GM10266 (cell line): ENCODE data around the gene GNPDA1.
"Not testable (repeated sequence)": the region's sequence is repeated elsewhere in the genome, so short reads cannot be mapped to it uniquely, and the experiment has no call there.

ENCODE experiments used
- DNase-seq: peaks from one replicate; pipeline ENCODE4 v3.0.0; 2012; ENCODE audit errors: extremely low spot score
- TF ChIP-seq, protein P1 (sequence below): IDR thresholded peaks from 2 replicates; pipeline ENCODE4 v1.5.1; 2012; ENCODE audit warnings: mild to moderate bottlenecking, low read depth; ENCODE audit not compliant: control insufficient read depth, insufficient read depth; ENCODE audit errors: missing control alignments

GNPDA1 gene

DNA sequence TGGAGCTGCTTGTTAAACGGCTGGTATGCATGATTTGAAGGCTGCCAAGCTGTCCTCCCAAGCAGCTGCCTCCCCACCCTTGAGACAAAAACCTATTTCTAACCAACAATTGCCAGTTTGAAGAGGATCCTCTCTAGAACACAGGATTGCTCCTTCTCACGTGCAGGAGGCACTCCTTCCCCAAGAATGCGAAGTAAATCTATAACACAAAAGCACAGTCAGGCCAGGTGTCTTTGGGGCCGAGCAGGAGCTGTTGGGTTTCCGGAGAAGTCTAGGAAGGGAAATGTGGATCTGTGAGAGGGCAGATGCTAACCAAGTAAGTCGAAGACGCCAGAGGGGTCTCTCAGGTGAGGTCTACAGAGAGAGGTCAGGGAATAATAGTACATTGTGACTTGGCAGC lies 35.4 kb upstream of the GNPDA1 start:
- TF ChIP-seq, protein P1, sequence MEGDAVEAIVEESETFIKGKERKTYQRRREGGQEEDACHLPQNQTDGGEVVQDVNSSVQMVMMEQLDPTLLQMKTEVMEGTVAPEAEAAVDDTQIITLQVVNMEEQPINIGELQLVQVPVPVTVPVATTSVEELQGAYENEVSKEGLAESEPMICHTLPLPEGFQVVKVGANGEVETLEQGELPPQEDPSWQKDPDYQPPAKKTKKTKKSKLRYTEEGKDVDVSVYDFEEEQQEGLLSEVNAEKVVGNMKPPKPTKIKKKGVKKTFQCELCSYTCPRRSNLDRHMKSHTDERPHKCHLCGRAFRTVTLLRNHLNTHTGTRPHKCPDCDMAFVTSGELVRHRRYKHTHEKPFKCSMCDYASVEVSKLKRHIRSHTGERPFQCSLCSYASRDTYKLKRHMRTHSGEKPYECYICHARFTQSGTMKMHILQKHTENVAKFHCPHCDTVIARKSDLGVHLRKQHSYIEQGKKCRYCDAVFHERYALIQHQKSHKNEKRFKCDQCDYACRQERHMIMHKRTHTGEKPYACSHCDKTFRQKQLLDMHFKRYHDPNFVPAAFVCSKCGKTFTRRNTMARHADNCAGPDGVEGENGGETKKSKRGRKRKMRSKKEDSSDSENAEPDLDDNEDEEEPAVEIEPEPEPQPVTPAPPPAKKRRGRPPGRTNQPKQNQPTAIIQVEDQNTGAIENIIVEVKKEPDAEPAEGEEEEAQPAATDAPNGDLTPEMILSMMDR = no peak
- no peak for DNase-seq

GRCh38 chr5:142046191-142046590 lies 33.4 kb upstream of the GNPDA1 start:
- TF ChIP-seq, protein P1 = no peak
- no peak for DNase-seq

GRCh38 chr5:142040881-142041280 lies 28.1 kb upstream of the GNPDA1 start:
- DNase-seq = not testable (repeated sequence)

DNA sequence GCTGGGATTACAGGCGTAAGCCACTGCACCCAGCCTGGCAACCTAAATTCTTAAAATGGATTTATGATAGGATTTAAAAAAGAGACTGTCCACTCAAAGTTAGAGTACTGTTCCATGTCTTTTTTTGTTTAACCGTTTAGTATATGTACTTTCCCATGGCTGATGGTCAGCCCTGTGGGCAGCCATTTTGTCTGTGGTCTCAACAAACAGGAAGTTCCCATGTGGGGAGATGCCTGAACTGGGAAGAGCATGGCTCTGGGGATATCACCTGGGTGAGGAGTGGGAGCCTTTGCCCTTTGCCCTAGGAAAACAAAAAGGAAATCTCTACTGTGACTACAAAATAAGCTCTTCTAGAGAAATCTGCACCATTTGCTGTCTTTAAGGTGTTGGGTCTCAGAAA lies 27.5 kb upstream of the GNPDA1 start:
- DNase-seq = no peak
- TF ChIP-seq, protein P1 = no peak

- no peak for DNase-seq
- TF ChIP-seq, protein P1 = no peak
These were observed 25.9 kb upstream of the GNPDA1 start for GRCh38 chr5:142038735-142039134.

DNA sequence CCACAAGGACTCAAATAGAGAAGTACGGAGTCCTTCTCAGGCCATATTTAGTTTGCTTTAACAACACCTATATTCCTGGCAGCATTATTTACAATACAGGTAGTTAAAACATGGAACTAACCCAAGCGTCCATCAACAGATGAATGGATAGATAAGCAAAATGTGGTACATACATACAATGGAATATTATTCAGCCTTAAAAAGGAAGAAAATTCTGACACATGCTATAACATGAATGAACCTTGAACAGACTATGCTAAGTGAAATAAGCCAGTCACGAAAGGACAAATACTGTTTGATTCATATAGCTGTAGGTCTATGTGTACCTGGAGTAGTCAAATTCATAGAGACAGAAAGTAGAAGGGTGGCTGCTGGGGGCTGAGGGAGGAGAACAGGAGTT lies 24.8 kb upstream of the GNPDA1 start:
- DNase-seq = not testable (repeated sequence)

DNA sequence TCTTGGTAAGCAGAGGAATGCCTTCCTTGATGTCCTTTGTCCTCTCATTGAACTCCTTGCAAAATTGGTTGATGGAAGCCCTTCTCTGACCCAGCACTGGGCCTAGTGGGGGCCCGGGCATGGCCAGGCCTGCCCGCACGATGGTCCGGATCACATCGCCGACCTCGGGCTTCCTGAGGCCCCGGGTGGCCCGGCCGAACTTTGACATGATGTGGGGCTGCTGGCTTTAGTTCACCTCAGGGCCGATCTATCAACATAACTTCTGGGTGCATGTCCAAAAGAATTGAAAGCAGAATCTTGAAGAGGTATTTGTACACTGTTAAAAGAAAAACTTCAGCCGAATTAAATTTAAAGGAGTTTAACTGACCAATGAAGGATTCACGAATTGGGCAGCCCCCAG lies 24.1 kb upstream of the GNPDA1 start:
- DNase-seq = no peak
- TF ChIP-seq, protein P1 = no peak

GRCh38 chr5:142034994-142035393 lies 22.2 kb upstream of the GNPDA1 start:
- DNase-seq = no peak
- TF ChIP-seq, protein P1 = no peak

- not testable (repeated sequence) for DNase-seq
These were observed 21.1 kb upstream of the GNPDA1 start for GRCh38 chr5:142033632-142034567.
